Dermis microvascular lymphatic vessel endothelial cell (primary cell): ENCODE results near the gene DMD. TPM values are rescaled to one million over a fixed set of nuclear protein-coding genes. Genes with fewer than 3 reads are reported as not detected.
"Not testable (repeated sequence)": the region's sequence is repeated elsewhere in the genome, so short reads cannot be mapped to it uniquely, and the experiment has no call there.

Source experiments
- DNase-seq, 2 donors: peaks; one replicate each; pipeline versions ENCODE4 v3.0.0 to v3.0.0-alpha.2; 2010; ENCODE audit warnings: low read depth in 2 of 2
- total RNA-seq: library from RNA; depleted of rRNA; stranded (reverse); fragments of >200 nt; gene quantifications from 2 replicates; pipeline ENCODE4 v1.2.1, GENCODE V29; 2014

Gene DMD
- total RNA-seq, 1 donor from 2014 or later: 1.8 TPM

- no peak for DNase-seq
Measured at GRCh38 chrX:32281853-32282252, 929.5 kb downstream of the DMD start.

- no peak for DNase-seq
Measured at GRCh38 chrX:32280921-32281320, 930.4 kb downstream of the DMD start.

GRCh38 chrX:32280489-32280888, 930.9 kb downstream of the DMD start:
- no peak for DNase-seq

GRCh38 chrX:32276153-32276552, 935.2 kb downstream of the DMD start:
- DNase-seq: no peak

GRCh38 chrX:32269866-32270265, 941.5 kb downstream of the DMD start:
- DNase-seq: no peak

GRCh38 chrX:32268207-32268606, 943.1 kb downstream of the DMD start:
- DNase-seq: no peak

- DNase-seq: no peak
Measured at GRCh38 chrX:32267796-32268195, 943.6 kb downstream of the DMD start.

- not testable (repeated sequence) for DNase-seq
Measured at GRCh38 chrX:32246675-32247074, 964.7 kb downstream of the DMD start.

GRCh38 chrX:32195611-32196010, 1015.7 kb downstream of the DMD start:
- DNase-seq: no peak

- DNase-seq: no peak
Measured at GRCh38 chrX:32191316-32191715, 1020.0 kb downstream of the DMD start.

GRCh38 chrX:32185160-32185559, 1026.2 kb downstream of the DMD start:
- DNase-seq: no peak

- DNase-seq: no peak
Measured at GRCh38 chrX:32183066-32183465, 1028.3 kb downstream of the DMD start.

- no peak for DNase-seq
Measured at GRCh38 chrX:32176510-32176909, 1034.8 kb downstream of the DMD start.

- DNase-seq: no peak
Measured at GRCh38 chrX:32170481-32170880, 1040.9 kb downstream of the DMD start.

- no peak for DNase-seq
Measured at GRCh38 chrX:32155044-32155638, 1056.2 kb downstream of the DMD start.

GRCh38 chrX:32153585-32153984, 1057.8 kb downstream of the DMD start:
- no peak for DNase-seq

- DNase-seq: no peak
Measured at GRCh38 chrX:32150141-32150540, 1061.2 kb downstream of the DMD start.

- DNase-seq: no peak
Measured at GRCh38 chrX:32141841-32142240, 1069.5 kb downstream of the DMD start.

GRCh38 chrX:32139476-32139875, 1071.9 kb downstream of the DMD start:
- no peak for DNase-seq

- DNase-seq: no peak
Measured at GRCh38 chrX:32137525-32137924, 1073.8 kb downstream of the DMD start.

- DNase-seq: no peak
Measured at GRCh38 chrX:32126997-32127396, 1084.4 kb downstream of the DMD start.

- no peak for DNase-seq
Measured at GRCh38 chrX:32118832-32119231, 1092.5 kb downstream of the DMD start.

GRCh38 chrX:32116047-32116446, 1095.3 kb downstream of the DMD start:
- DNase-seq: no peak

- DNase-seq: no peak
Measured at GRCh38 chrX:32087663-32088062, 1123.7 kb downstream of the DMD start.
